Nephron progenitor cell (in vitro differentiated cells): Measurements from ENCODE around the gene PELI3.
A peak's percentile ranks its signal among the peaks of the same experiment; 100 is the strongest.
"Not testable (repeated sequence)": the region's sequence is repeated elsewhere in the genome, so short reads cannot be mapped to it uniquely, and the experiment has no call there.

Experiments
- DNase-seq: peaks from one replicate; pipeline ENCODE4 v3.0.0; 2021
- H3K27ac Mint-ChIP-seq: 2 replicates; pipeline ENCODE4 v1.8.0; 2021; ENCODE audit warnings: mild to moderate bottlenecking, moderate library complexity, mixed read lengths
- H3K27me3 Mint-ChIP-seq: 2 replicates; pipeline ENCODE4 v1.8.0; 2021; ENCODE audit warnings: mild to moderate bottlenecking, low read depth, mixed read lengths; ENCODE audit not compliant: poor library complexity
- H3K36me3 Mint-ChIP-seq: 2 replicates; pipeline ENCODE4 v1.8.0; 2021; ENCODE audit warnings: low read depth, mixed read lengths
- H3K4me1 Mint-ChIP-seq: 2 replicates; pipeline ENCODE4 v1.8.0; 2021; ENCODE audit warnings: mixed read lengths
- H3K4me3 Mint-ChIP-seq: 2 replicates; pipeline ENCODE4 v1.8.0; 2021; ENCODE audit warnings: mild to moderate bottlenecking, moderate library complexity, mixed read lengths
- H3K9me3 Mint-ChIP-seq: 2 replicates; pipeline ENCODE4 v1.8.0; 2021; ENCODE audit warnings: mild to moderate bottlenecking, moderate library complexity, mixed read lengths
- TF ChIP-seq, protein P1 (sequence below): fragments of 200-600 bp; sonication (generic); IDR thresholded peaks from 2 replicates; pipeline ENCODE4 v1.5.0; 2021; ENCODE audit warnings: antibody characterized with exemption

PELI3 gene

GRCh38 chr11:66420671-66421476 lies 45.8 kb upstream of the PELI3 start, which contains the start of gene NPAS4:
TSS of gene NPAS4 (plus strand) at chr11:66421035. CDS start at chr11:66421180, 145 bp downstream.
- peak; percentile 26 for DNase-seq
- Mint-ChIP-seq H3K9me3 (peaks cover 3% of the 10 kb centered on the region), H3K27ac (no peak within 1 kb of the TSS), H3K27me3 (peaks cover 53% of the 10 kb centered on the region), H3K4me1 (peaks cover 19% of the 10 kb centered on the region), H3K4me3 (peak within 1 kb of the TSS; percentile 18), H3K36me3 (no peaks in the 10 kb centered on the region)
- TF ChIP-seq, protein P1, sequence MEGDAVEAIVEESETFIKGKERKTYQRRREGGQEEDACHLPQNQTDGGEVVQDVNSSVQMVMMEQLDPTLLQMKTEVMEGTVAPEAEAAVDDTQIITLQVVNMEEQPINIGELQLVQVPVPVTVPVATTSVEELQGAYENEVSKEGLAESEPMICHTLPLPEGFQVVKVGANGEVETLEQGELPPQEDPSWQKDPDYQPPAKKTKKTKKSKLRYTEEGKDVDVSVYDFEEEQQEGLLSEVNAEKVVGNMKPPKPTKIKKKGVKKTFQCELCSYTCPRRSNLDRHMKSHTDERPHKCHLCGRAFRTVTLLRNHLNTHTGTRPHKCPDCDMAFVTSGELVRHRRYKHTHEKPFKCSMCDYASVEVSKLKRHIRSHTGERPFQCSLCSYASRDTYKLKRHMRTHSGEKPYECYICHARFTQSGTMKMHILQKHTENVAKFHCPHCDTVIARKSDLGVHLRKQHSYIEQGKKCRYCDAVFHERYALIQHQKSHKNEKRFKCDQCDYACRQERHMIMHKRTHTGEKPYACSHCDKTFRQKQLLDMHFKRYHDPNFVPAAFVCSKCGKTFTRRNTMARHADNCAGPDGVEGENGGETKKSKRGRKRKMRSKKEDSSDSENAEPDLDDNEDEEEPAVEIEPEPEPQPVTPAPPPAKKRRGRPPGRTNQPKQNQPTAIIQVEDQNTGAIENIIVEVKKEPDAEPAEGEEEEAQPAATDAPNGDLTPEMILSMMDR = no peak

DNA sequence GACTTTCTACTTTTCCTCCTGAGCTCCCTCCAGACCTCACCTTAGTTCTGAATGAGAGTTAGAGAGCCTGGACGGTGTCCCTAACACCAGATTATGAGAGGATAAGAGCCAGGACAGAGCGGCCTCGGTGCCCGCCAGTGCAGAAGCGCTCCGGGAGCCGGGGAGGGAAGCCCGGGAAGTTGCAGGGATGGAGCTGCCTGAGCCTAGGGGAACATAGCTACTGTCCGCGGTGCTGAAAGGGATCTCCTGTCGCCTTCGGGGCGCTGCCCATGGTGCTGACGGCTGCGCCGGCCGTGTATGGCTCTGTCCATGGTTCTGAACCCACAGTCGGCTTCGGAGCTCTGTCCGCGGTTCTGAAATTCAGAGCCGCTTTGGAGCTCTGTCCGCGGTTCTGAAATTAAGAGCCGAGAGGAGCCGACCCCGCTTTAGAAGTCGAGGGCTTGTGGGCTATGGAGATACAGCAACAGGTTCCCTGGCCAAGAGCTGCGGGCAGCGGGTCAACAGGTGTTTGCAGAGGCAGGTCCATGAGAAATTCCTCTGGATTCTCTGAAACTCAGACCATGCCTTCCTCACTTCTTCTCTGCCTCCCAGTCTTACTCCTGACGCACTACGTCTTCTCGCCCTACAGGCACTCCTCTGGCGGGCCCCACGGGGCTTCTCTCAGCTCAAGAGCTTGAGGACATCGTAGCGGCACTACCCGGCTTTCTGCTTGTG lies 45.1 kb upstream of the PELI3 start:
- Mint-ChIP-seq H3K4me1 (peaks cover 19% of the 10 kb centered on the region), H3K36me3 (no peaks in the 10 kb centered on the region), H3K27ac (no peak overlapping the region), H3K27me3 (peaks cover 50% of the 10 kb centered on the region), H3K9me3 (peaks cover 3% of the 10 kb centered on the region), H3K4me3 (peak overlapping the region; percentile 18)
- TF ChIP-seq, protein P1 = no peak
- peak; percentile 97 for DNase-seq

DNA sequence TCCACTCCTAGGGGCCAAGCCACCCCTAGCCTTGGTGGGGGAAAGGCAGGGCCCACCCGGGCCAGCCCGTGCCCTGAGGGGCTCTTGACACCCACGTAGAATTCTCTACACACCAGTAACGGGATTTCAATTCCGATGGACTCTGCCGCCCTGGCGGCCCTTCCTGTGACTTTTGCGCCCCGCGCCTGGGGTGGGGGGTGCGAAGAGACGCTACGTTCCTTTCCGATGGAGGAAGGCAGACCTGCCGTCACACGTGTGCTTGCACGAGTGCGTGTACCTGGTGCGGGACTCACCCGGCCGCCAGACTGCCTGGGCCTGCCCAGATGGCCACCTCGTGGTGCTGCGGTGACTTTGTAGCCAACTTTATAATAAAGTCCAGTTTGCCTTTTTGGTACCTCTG lies 40.4 kb upstream of the PELI3 start:
- Mint-ChIP-seq H3K9me3 (no peaks in the 10 kb centered on the region), H3K27ac (no peak overlapping the region), H3K4me3 (no peak overlapping the region), H3K36me3 (peaks cover 2% of the 10 kb centered on the region), H3K27me3 (peaks cover 10% of the 10 kb centered on the region), H3K4me1 (no peaks in the 10 kb centered on the region)
- no peak for DNase-seq
- TF ChIP-seq, protein P1 = no peak

GRCh38 chr11:66428933-66429332 lies 37.8 kb upstream of the PELI3 start:
- no peak for DNase-seq
- Mint-ChIP-seq H3K9me3 (no peaks in the 10 kb centered on the region), H3K27ac (no peak overlapping the region), H3K27me3 (peaks cover 5% of the 10 kb centered on the region), H3K4me1 (no peaks in the 10 kb centered on the region), H3K36me3 (peaks cover 14% of the 10 kb centered on the region), H3K4me3 (no peak overlapping the region)
- TF ChIP-seq, protein P1 = no peak

DNA sequence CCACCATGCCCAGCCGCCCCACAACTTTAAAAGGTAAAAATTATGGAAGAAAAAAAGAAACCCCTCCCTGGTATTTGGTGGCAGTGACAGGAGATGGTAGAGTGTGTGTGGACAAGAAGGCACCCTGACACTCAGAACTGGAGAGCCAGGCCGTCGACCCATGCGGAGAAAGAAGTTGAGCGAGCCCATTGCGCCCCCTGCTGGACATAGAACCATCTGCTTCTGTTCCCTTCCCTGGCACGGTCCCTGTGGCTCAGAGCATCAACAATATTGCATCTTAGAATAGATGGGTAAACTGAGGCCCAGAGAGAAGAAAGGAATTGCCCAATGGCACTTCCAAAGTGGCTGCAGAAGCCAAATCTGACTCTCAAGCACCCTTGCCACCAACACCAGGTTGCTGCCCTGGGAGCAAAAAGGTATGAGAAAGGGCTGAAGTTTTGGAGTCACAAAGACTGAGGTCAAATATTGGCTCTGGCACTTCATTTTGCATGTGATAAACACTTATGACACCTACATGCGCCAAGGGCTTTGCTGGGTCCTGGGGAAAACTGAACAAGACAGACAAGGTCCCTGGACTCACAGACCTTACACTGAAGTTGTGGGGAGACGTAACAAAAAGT lies 36.6 kb upstream of the PELI3 start:
- peak; percentile 83 for DNase-seq
- Mint-ChIP-seq H3K4me1 (no peaks in the 10 kb centered on the region), H3K9me3 (no peaks in the 10 kb centered on the region)

GRCh38 chr11:66431287-66431686 lies 35.4 kb upstream of the PELI3 start:
- not testable (repeated sequence) for H3K9me3 Mint-ChIP-seq, H3K4me1 Mint-ChIP-seq, DNase-seq, H3K27ac Mint-ChIP-seq, H3K27me3 Mint-ChIP-seq, H3K4me3 Mint-ChIP-seq
- H3K36me3 Mint-ChIP-seq = peaks cover 31% of the 10 kb centered on the region

More for the DNA sequence above, 36.6 kb upstream of the PELI3 start:
- TF ChIP-seq, protein P1 = peak; percentile 81
- Mint-ChIP-seq H3K36me3 (peaks cover 20% of the 10 kb centered on the region), H3K27ac (no peak overlapping the region), H3K4me3 (no peak overlapping the region), H3K27me3 (no peaks in the 10 kb centered on the region)

GRCh38 chr11:66431871-66432329 lies 34.8 kb upstream of the PELI3 start:
- peaks cover 38% of the 10 kb centered on the region for H3K36me3 Mint-ChIP-seq
- H3K4me1 Mint-ChIP-seq, H3K9me3 Mint-ChIP-seq, H3K4me3 Mint-ChIP-seq, H3K27ac Mint-ChIP-seq, H3K27me3 Mint-ChIP-seq, DNase-seq: not testable (repeated sequence)
